Fibroblast of the conjunctiva (primary cell): ENCODE results near the gene C14orf93.

Experiments
- DNase-seq: peaks from one replicate; pipeline ENCODE4 v3.0.0-alpha.2; 2010; ENCODE audit warnings: low read depth

The C14orf93 gene

DNA sequence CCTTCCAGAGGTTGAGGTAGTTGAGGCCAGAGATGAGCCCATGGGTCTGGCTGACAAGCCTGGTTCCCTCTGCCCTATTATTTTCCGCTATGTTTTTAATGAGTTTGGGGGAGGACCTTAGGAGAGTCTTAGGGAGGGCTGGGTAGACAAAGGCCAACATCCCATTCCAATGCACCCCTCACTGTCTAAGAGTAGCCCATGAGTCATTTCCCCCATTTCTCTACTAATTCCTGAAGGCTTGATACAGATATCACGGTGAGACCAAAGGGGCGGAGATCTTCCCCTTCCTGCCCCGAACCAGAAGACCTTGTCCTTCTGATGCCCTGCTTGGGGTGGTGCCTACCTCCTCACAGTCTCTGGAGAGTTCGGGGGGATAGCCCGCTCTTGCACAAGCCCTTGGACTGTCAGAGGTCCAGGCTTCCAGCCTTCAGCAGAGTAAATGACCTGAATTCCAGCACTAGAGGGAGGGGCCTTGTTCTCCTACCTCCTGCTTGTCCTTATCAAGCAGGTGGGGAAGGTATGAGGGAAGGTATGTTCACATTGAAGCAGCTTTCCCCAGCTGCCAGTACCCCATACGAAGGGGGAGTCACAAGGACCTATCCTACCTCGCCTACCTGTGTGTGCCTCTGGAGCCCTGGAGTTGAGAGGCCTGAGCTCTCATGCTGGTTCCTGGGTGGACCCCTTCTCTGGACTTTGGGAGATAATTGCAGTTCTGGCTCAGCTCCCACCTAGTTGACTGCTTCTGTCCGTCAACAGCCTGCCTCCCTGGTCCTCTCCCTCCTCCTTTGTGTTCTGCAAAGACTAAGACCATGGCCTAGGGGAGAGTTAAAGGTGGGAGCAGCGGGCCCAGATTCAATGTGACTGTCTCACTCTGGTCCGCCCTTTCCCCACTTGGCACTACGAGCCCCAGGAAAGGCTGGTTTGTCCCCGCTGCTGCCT, 35.7 kb upstream of the C14orf93 start:
- no peak for DNase-seq

- no peak for DNase-seq
Observed at GRCh38 chr14:23044840-23045239, 34.9 kb upstream of the C14orf93 start.

GRCh38 chr14:23043754-23044153, 33.8 kb upstream of the C14orf93 start:
- no peak for DNase-seq

DNA sequence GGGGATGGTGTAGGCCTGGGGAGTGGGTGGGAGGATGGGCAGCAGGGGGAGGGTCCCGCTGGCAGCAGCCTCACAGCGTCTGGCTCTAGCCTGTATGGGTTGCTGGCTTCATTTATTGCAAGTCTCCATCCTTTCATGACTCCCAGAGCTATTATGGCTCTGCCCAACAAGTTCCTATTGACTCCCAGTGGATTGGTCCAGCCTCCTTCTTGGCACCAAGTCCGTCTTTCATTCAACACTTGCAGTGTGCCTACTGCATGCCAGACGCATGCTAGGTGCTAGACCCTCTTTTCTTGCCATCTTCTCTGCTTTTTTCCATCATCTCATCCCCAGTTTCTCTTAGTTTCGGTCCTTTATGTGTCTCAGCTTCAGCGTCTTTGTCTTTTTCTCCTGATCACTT, 33.2 kb upstream of the C14orf93 start:
- DNase-seq: no peak

GRCh38 chr14:23042162-23042965, 32.4 kb upstream of the C14orf93 start, which contains the start of gene PSMB11:
Gene PSMB11, plus strand, starts transcription at chr14:23042212. Its CDS starts 14 bp downstream, at chr14:23042226.
- no peak for DNase-seq

- no peak for DNase-seq
Observed at GRCh38 chr14:23041729-23042128, 31.8 kb upstream of the C14orf93 start.

DNA sequence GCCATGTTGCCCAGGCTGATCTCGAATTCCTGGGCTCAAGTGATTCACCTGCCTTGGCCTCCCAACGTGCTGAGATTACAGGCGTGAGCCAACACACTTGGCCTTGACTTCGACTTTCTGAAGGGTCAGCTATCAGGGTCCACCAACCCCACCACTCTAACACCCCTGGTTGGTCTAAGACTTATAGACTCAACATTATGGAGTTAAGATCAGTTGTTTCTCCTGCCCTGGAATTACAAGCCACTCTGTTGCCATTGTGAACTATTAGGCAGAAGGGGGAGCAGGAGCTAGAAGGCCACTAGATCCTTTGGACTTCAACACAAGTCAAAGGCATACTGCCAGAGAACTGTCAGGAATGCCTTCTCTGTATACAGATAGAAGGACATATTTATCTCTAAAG, 30.2 kb upstream of the C14orf93 start:
- no peak for DNase-seq

DNA sequence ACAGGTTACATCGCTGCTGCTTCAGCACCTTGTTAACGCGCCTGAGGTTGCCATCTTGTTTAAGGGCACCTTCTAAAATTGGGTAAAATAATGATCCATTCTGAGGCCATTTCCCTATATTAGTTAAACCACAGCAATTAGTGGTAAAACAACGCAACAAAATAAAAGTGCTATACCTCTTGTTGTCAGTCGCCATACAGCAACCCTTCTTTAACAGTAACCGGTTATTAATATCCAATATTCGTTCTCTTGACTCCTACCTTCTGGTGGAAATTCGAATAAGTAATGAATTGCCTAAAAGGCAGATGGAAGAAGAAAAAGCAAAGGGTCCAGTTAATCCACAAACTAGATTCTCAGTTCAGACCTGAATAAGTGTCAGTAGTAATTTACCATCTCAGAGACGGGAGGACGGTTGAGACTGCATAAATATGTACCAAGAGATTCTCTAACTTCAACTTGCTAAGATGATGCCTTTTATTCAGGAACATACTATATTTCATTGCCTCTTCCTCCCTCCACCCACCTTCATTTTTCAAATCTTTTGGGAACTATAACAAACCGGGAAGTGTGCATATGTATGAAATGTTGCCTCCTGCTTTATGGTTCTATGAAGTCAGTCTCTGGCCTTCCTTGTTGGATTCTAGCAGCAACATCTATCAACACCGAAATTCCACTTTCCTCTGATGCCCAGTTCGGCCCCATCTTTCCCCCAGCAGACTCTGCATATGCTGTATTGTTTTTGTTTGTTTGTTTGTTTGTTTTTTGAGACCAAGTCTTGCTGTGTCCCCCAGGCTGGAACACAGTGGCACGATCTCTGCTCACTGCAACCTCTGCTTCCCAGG, 25.6 kb upstream of the C14orf93 start:
- DNase-seq: no peak

- peak; percentile 95 for DNase-seq
Observed at GRCh38 chr14:23034498-23035302, 24.8 kb upstream of the C14orf93 start, which contains the start of gene PSMB5. Gene PSMB5, minus strand, starts transcription at chr14:23034900. Its CDS starts 19 bp downstream, at chr14:23034881.

GRCh38 chr14:23033801-23034497, 24.0 kb upstream of the C14orf93 start:
- no peak for DNase-seq

- DNase-seq: no peak
Observed at GRCh38 chr14:23033251-23033727, 23.3 kb upstream of the C14orf93 start.

GRCh38 chr14:23030936-23031335, 21.0 kb upstream of the C14orf93 start:
- DNase-seq: no peak

GRCh38 chr14:23028799-23029198, 18.9 kb upstream of the C14orf93 start:
- no peak for DNase-seq

DNA sequence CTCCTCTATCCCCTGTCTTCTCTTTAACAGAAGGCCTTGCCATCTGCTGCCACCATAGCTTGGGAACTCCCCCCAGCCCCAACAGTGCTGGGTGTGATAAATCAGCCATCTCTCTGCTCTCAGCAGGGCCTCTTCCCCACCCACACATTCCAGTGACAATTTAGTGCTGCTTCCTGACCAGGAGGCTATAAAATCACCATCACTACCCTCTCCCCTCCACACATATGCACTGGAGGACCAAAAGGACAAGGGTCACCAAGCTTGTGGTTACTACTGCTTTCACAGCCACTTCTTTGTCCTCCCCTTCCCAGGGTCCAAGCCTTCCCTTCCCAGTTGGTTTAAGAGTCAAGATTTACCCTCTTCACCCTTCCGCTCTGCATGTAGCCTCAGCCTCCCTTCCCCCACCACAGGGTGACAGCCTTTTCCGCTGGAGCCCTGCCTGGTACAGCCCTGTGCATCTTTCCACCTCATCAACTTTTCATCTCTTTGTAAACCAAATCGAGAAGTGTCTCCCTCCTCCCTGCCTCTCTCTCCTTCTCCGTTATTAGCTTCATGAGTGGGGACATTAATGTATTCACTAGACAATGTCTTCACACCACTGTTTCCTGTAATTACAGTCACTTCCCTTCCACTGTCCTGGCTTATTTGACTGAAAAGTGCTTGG, 15.3 kb upstream of the C14orf93 start:
- no peak for DNase-seq

DNA sequence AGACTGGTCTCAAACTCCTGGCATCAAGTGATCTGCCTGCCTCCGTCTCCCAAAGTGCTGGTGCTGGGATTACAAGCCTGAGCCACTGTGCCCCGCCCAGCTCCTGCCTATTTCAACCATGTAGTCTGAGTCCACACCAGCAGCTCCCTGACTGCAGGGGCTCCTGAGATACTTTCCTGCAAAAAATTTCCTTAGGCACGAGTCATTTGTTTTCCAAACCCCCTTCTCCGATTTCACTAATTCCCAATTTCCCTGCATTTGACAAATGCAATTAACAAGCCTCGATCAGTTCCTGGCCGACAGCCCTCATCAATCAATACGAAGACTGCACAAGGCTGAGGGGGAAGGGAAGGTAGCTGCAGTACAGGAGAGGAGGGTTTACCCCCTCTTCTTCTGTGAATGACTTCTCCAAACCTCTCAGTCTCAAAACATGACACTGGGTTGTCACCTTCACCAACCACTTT, 14.7 kb upstream of the C14orf93 start:
- DNase-seq: no peak

- no peak for DNase-seq
Observed at GRCh38 chr14:23023795-23024152, 13.8 kb upstream of the C14orf93 start.

- DNase-seq: no peak
Observed at GRCh38 chr14:23023022-23023794, 13.3 kb upstream of the C14orf93 start.

GRCh38 chr14:23021889-23022442, 12.0 kb upstream of the C14orf93 start:
- no peak for DNase-seq

DNA sequence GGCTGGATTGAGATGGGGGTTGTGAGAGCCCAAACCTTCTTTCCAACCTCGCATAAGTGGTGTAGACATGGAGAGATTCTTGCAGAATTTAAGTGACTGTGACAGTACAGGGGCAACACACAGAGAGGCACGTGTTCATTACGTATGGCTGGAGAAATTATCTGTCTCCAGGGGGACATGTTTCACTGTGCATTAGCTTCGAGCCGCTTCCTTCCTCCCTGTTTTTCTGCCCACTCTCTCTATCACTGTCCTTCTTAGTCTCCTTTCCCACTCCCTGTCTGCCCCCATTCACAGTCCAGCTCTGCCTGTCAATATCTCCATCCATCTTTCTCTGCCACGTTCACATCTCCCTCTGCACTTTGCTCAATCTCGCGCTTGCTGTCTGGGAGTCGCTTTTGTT, 11.5 kb upstream of the C14orf93 start:
- DNase-seq: no peak
